ENCODE data around the gene AP1M2. TPM values are rescaled to one million over a fixed set of nuclear protein-coding genes. Genes with fewer than 3 reads are reported as not detected.
"Not testable (repeated sequence)": the region's sequence is repeated elsewhere in the genome, so short reads cannot be mapped to it uniquely, and the experiment has no call there.

AP1M2 gene
- polyA plus RNA-seq, 4 donors = 48.1 to 53.9 (median 53.4) TPM

DNA sequence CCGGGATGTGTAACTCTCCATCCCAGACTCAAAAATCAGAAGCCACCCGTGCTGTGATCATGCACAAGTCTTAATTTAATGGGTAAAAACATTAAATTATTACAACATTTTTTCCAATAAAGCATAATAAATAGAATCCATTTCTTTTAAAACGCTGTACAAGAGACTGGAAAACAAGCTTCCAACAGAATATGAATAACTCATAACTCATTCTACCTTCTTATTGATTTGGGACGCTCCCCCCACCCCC, 20.8 kb downstream of the AP1M2 start:
- DNase-seq (ENCODE audit: low read depth in 4 of 4, low spot score in 2 of 4) = no peak

DNA sequence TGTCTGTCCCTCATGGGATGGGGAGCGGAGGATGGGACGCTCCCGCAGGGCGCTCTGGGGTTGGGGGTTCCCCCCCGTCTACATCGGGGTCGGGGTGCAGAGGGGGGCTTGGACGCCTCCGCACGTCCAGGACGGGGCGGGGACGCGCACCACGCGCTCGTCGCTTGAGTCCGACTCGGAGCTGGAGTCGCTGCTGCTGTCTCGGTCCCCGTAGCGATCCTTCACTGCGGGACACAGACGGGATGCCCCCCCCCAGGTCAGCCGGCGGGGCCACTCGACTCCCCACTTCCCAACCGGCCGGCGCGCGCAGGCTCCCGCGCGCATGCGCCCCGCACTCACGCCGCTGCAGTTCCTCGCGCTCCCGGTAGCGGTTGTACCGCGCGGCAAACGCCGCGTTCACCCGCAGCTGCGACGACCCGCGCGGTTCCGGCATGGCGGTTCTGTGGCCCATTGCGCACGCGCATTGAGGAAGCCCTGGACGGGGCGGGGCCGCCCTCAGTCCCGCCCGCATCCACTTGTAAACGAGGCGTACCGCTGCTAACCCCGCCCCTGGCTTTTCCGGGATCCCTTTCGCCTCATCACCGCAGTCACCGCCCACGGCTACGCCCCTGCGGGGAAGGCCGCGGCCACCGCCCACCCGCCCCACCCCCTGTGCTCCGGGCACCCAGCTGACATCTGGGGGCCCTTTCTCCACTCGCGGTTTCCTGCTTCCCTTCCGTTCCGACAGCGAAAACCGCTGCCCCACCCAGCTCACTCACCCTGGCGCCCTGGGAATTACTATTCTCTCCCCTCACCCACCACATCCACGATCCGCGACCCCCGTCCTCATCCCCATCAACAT, 21.3 kb downstream of the AP1M2 start, which contains the start of gene KRI1:
TSS of gene KRI1 (minus strand) at position 444 of the 841 bp plus-strand sequence. CDS start at position 433, 11 bp downstream.
- peak in 3 of 4 donors; percentile 89 to 93 (median 92) for DNase-seq (ENCODE audit: low read depth in 4 of 4, low spot score in 2 of 4)

DNA sequence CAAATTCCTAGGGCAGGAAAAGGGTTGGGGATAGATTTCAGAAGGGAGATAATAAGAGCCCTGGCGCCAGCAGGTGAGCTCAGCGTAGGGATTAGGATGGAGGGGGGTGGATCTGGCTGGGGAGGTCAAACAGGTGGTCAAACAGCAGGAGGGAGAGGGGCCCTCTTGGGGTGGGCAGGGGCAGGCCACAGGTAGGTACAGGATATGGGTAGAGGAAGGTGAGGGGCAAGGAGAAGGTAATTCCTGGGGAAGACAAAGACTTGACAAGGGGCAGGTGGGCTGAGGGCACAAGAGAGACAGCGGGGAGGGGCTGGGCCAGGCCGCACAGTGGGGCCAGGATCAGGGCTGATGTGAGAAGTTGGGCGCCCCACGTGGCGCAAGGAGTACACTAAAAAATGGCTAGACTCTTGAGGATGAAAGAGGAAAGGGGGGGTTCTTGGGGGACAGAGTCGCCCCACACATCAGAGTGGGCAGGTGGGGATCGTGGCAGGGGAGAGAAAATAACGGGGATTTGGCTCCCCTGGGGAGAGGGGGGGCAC, 22.0 kb downstream of the AP1M2 start:
- no peak for DNase-seq (ENCODE audit: low read depth in 4 of 4, low spot score in 2 of 4)

DNA sequence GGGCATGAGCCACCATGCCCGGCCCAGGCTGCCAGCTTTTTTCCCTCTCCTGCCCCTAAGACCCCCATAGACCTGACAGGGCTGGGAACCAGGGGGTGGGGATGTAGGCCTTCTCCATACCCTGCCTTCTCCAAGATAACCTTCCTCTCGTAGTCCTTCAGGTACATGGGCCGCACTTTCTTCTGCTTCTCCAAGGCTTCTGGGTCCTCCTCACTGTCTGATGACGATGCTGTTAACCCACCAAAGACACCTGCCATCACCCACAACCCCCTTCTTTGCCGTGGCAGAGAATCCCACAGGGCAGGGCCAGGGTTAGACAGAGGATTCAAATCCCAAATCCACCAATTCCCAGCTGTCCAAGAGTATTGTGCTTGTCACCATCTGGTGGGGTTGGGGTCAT, 24.5 kb downstream of the AP1M2 start:
- no peak for DNase-seq (ENCODE audit: low read depth in 4 of 4, low spot score in 2 of 4)

DNA sequence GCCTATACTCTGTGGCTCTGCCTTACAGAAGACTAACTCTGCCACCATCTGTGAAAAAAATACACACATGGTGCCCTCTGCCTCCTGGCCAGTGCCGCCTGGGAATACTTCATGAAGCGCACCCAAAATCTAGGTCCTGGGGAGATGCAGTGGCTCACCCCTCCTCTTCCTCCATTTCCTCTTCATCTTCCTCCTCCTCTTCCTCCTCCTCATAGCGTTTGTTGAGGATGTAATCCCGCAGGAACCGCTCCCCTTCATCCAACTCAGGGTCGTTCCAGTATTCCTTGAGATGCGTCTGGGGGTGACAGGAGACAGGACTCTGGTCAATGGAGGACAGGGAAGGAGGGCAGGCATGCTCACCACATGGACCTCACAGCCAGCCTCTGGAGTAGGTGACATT, 27.0 kb downstream of the AP1M2 start:
- DNase-seq (ENCODE audit: low read depth in 4 of 4, low spot score in 2 of 4) = no peak

DNA sequence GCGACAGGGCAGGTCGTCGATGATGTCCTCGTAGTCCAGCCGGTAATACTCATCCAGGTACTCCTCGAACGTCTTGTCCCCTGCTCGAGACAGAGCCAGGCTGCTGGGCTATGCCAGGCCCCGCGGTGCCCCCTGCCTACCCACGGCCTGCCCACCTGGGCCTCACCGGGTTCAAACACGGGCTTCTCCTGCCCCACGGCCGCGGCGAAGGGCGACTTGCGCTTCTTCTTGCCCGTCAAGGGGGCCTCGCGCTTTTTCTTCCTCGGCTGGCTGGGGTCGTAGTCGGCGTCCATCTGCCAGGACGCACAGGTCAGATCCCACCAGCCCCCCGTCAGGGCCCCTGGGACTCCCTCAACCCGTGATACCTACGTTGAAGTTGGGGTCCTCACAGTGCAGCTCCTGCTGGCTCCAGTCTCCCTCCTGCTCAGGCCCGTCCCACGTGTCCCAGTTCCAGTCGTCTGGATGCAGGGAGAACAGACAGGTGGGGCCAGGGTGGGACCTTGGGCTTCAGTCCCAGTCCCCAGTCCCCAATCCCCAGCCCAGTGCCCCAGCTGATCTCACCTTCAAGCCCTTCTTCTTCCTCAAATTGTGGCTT, 29.4 kb downstream of the AP1M2 start:
- DNase-seq (ENCODE audit: low read depth in 4 of 4, low spot score in 2 of 4) = no peak

DNA sequence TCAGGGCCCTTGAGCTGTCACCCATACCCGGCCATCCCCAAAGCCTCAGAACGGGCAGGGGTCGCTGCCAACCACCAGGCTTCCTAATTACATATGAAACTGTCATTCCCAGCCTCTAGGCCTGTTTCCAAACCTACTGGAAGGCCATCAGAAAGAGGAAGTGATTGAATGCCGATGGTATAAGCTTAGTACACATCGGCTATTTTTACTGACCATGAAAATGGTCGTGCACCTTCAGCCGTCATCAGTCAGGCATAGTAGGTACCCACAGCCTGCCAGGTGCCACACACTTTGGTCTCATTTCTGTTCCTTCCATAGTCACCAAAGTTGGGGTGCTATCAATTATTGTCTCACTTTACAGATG, 31.5 kb downstream of the AP1M2 start:
- no peak for DNase-seq (ENCODE audit: low read depth in 4 of 4, low spot score in 2 of 4)

DNA sequence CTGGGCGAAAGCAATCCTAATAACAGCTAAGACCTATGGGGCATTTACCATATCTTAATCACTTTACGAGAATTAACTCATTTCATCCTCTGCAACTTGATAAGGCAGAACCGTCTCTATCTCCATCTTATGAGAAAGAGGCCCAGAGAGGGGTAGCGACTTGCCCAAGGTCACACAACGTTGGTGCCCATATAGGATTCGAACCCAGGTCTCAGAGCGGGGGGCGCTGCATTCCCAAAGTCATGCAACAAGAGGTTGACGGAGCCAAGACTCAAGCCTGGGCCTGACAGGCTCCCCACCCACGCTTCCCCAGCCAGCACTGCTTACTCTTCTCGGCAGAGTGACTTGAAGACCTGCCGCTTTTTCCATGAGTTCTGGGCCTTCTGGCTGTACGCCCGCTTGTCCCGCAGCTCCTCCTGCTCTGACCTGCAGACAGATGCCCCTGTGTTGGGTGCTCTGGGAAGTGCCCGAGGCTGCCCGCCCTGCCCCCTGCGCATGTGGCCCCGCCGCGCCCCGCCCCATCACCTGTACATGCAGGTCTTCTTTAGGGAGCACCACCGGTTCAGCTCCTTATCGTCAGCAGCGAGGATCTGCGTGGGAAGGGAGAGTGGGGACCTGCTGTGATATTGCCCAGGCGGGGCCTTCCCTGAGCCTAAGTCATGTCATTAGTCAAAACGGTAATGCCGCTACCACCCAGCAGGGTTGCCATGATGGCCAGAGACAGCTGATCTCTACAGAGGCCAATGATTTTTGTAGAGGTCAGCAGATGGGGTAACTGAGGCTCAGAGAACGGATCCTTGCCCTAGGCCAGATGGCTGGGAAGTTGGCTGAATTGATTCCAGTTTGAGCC, 32.1 kb downstream of the AP1M2 start:
- DNase-seq (ENCODE audit: low read depth in 4 of 4, low spot score in 2 of 4) = no peak

DNA sequence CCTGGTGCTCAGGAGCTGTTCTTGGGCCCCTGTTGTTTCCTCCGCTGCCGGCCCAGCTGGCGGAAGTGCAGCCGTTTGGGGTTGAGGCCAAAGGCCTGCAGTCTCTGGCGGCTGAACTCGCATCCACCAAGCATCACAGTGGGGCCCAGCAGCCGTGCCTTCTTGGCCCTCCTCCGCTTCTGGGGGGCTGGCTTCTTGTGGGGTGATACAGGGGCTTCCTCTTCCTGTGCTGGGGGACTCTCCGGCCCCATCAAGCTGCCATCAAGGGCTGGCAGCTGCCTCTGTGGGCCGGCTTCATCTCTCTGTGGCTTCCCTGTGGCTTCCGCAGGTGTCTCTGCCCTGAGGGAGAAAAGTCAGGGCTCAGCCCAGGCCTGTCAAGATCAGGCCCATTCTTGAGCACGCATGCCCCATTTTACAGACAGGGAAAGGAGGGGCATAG, 33.1 kb downstream of the AP1M2 start:
- no peak for DNase-seq (ENCODE audit: low read depth in 4 of 4, low spot score in 2 of 4)

DNA sequence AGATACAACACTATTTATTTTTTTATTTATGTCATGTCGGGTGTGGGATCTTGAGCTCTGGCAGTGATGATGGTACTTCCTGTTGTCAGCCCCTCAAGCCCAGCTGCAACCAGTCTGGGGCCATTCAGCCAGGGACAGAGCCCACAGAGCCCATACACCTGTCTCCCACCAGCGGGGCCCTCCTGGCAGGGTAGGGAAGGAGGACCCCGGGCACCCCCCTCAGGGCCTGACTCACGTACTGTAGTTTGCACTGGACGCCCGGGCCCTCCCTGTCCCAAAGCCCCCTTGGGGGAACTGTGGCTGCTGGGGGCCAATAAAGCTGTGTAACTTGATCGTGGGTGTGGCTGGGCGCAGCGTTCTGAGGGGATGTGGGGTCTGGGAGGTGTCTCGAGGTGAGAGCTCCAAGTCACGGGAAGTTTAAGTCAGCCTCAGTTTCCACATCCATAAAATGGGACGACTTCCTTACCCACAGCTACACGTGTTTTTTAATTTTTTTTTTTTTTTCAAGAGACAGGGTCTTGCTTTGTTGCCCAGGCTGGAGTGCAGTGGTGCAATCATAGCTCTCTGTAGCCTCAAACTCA, 33.9 kb downstream of the AP1M2 start:
- DNase-seq (ENCODE audit: low read depth in 4 of 4, low spot score in 2 of 4) = no peak

DNA sequence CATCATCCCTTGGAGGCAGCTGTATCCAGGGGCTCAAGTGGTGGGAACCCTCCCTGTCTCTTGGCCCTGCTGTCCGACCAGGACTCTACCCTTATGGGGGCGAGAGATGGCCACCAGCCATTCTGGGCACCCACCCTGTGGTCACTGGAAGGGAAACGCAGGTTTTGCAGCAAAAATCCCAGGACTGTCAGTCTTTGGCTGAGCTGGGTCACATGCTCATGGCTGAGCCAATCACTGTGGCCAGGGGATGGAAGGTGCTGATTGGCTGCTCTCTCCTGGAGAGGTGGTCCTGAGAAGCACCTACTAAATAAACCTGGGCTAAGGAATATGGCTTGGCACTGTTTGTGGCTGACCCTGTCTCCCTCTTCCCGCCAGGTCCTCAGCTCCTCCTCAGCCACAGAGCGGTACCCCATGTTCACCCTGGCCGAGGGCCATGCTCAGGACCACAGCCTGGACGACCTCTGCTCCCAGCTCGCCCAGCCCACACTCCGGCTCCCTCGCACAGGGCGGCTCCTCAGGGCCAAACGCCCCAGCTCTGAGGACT, 34.5 kb downstream of the AP1M2 start:
- DNase-seq (ENCODE audit: low read depth in 4 of 4, low spot score in 2 of 4) = no peak

DNA sequence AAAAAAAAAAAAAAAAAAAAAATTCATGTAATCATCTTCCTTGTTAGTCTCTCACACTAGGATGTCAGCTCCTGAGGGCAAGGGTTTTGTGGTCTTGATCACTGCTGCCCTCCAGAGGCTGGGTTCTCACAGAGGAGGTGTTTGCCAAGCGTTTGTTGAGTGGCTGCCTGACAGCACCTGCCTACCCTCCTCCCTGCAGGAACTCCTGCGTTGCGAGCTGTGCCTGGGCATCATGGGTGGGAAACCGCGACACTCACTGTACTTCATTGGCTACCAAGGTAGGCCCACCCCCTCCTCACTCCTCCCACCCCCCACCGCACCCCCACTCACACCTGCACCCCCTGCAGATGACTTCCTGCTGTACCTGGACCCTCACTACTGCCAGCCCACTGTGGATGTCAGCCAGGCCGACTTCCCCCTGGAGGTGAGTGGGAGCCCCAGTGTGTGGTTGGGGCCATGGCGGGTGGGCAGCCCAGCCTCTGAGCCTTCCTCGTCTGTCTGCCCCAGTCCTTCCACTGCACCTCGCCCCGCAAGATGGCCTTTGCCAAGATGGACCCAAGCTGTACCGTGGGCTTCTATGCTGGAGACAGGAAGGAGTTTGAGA, 35.3 kb downstream of the AP1M2 start:
- no peak for DNase-seq (ENCODE audit: low read depth in 4 of 4, low spot score in 2 of 4)

DNA sequence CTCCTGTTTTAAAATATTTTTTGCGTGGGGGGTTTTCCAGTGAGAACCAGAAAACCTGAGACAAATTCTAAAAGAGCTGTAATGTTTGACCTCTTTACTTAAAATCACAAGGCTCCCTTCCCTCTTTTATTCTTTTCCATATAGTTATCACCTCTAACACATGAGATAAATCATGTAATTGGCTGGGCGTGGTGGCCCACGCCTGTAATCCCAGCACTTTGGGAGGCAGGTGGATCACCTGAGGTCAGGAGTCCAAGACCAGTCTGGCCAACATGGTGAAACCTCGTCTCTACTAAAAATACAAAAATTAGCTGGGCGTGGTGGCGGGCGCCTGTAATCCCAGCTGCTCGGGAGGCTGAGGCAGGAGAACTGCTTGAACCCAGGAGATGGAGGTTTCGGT, 36.1 kb downstream of the AP1M2 start:
- not testable (repeated sequence) for DNase-seq (ENCODE audit: low read depth in 4 of 4, low spot score in 2 of 4)

DNA sequence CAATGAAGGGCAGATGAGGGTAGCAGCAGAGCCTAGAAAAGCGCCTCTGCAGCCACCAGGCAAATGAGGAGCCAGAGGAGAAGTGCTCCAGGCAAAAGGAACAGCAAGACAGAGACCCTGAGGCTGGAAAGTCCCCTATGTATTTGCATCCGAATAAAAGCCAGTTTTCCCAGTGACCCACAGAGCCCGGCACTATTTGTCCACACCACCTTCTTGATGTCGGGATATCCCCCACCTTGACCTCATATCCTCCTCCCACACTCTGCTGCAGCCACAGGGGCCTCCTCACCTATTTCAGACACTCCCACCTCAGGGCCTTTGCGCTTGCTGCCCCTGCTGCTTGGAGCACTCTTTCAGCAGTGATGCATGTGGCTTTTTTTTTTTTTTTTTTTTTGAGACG, 36.8 kb downstream of the AP1M2 start:
- DNase-seq (ENCODE audit: low read depth in 4 of 4, low spot score in 2 of 4) = no peak

DNA sequence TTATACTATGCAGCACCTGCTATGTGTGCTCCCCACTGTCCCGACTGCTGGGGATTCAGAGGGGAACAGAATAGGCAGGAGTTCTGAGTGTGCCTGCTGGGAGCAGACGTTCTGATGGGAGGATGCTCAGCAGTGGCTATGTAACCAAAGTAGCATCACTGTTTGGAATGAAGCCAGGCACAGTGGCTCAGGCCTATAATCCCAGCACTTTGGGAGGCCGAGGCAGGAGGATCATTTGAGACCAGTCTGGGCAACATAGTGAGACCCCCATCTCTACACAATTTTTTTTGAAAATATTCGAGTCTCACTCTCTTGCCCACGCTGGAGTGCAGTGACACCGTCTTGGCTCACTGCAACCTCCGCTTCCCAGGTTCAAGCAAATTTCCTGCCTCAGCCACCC, 37.4 kb downstream of the AP1M2 start:
- no peak for DNase-seq (ENCODE audit: low read depth in 4 of 4, low spot score in 2 of 4)

DNA sequence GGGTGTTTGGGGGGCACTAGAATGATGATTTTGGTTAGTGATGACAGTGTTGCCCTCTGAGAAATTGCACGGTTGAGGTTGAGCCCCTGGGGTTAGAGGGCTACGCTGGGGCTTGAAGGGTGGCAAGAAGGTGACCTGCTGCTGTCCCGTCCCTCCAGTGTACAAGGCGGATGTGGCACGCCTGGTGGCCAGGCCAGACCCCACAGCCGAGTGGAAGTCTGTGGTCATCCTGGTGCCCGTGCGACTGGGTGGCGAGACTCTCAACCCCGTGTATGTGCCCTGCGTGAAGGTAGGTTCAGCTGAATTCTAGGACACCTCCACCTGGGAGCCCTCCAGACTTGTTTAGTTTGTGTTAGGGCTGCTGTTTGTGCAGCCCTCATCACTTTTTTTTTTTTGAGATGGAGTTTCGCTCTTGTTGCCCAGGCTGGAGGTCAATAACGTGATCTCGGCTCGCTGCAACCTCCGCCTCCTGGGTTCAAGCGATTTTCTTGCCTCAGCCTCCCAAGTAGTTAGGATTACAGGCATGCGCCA, 38.3 kb downstream of the AP1M2 start:
- DNase-seq (ENCODE audit: low read depth in 4 of 4, low spot score in 2 of 4) = no peak

DNA sequence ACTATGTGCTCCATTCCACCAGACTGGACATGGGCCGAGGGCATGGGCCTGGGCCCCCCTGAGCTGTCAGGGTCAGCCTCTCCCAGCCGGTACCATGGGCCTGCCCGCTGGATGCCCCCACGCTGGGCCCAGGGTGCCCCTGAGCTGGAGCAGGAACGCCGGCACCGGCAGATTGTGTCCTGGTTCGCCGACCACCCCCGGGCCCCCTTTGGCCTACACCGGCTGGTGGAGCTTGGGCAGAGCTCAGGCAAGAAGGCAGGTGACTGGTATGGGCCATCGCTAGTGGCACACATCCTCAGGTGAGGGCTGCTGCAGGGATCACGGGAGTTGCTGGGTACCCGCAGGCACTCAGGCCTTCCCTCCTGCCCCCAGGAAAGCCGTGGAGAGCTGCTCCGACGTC, 40.3 kb downstream of the AP1M2 start:
- no peak for DNase-seq (ENCODE audit: low read depth in 4 of 4, low spot score in 2 of 4)

DNA sequence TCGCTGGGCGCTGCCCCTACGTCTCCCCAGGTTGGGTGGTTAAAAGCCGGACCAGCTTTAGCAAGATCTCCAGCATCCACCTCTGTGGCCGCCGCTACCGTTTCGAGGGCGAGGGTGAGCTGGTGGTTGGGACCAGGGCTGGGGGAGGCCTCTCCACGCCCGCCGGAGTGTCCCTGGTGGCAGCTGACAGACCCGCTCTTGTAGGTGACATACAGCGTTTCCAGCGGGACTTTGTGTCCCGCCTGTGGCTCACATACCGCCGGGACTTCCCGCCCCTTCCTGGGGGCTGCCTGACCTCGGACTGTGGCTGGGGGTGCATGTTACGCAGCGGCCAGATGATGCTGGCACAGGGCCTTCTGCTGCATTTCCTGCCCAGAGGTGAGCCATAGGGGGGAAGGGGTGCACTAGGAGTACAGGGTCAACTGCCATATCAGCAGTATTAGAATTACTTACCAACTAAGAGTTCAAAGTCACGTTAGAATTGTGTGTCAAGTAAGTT, 42.3 kb downstream of the AP1M2 start:
- no peak for DNase-seq (ENCODE audit: low read depth in 4 of 4, low spot score in 2 of 4)

DNA sequence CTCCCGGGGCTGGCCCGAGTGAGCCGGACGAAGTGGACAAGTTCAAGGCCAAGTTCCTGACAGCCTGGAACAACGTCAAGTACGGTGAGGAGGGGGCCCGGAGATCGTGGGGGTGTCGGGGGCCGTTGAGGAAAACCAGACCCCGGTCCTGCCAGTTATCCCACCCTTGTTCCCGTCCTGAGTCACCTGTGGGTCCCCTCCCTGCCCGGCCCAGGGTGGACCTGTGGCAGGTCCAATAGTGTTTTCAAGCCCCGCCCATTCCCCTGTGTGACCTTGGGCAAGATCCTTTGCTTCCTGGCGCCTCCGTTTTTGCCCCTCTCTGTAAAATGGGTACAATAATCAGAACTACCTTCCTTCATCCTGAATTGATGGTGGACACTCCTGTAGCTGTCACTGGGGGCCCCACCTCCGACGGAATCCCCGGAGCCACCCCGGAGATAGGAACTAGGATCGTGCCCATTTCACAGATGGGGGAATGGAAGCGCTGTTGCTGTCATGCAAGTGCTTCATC, 42.8 kb downstream of the AP1M2 start:
- no peak for DNase-seq (ENCODE audit: low read depth in 4 of 4, low spot score in 2 of 4)
